22Rv1 (cell line): ENCODE results near the gene OSBPL2.

Experiments
- H3K27ac ChIP-seq: fragments of 450-650 bp; 2 replicates; pipeline ENCODE4 v1.5.1; 2017
- ZFX ChIP-seq: fragments of 450-650 bp; IDR thresholded peaks from 2 replicates; pipeline ENCODE4 v1.6.1; 2017; ENCODE audit warnings: antibody characterized with exemption, borderline replicate concordance
- TF ChIP-seq, protein P1 (sequence below): fragments of 450-650 bp; IDR thresholded peaks from 2 replicates; pipeline ENCODE4 v1.5.1; 2017; ENCODE audit warnings: mild to moderate bottlenecking

The OSBPL2 gene

DNA sequence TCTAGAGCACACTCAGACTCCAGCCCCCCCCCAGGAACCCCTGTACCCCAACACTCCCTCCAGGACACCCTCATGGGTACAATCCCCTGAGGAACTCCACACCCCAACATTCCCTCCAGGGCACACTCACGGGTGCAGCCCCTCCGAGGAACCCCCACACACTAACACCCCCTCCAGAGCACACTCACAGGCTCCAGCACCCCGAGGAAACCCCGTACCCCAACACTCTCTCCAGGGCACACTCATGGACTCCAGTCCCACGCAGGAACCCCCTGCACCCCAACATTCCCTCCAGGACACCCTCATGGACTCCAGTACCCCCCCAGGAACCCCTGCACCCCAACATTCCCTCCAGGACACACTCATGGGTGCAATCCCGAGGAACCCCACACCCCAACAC lies 97.2 kb downstream of the OSBPL2 start:
- no peak overlapping the region for H3K27ac ChIP-seq
- TF ChIP-seq, protein P1, sequence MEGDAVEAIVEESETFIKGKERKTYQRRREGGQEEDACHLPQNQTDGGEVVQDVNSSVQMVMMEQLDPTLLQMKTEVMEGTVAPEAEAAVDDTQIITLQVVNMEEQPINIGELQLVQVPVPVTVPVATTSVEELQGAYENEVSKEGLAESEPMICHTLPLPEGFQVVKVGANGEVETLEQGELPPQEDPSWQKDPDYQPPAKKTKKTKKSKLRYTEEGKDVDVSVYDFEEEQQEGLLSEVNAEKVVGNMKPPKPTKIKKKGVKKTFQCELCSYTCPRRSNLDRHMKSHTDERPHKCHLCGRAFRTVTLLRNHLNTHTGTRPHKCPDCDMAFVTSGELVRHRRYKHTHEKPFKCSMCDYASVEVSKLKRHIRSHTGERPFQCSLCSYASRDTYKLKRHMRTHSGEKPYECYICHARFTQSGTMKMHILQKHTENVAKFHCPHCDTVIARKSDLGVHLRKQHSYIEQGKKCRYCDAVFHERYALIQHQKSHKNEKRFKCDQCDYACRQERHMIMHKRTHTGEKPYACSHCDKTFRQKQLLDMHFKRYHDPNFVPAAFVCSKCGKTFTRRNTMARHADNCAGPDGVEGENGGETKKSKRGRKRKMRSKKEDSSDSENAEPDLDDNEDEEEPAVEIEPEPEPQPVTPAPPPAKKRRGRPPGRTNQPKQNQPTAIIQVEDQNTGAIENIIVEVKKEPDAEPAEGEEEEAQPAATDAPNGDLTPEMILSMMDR: no peak
- TF ChIP-seq ZFX: no peak

DNA sequence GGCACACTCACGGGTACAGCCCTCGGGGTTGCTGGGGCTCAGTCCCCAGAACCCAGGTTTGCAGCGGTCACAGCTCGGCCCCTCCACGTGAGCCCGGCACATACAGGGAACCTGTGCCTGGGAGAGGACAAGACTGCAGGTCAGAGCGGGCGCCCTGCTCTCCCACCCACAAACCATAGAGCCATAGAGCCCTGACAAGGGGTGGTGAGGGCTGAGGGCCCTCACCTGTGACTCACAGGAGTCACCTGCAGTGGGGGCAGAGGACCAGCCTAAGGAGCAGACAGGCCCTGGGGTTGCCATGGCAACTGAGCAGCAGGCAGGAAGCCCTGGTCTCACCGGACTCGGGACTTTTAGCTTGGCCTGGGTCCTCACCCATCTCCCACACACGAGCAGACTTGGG lies 98.0 kb downstream of the OSBPL2 start:
- no peak for TF ChIP-seq ZFX
- TF ChIP-seq, protein P1: no peak
- no peak overlapping the region for H3K27ac ChIP-seq

DNA sequence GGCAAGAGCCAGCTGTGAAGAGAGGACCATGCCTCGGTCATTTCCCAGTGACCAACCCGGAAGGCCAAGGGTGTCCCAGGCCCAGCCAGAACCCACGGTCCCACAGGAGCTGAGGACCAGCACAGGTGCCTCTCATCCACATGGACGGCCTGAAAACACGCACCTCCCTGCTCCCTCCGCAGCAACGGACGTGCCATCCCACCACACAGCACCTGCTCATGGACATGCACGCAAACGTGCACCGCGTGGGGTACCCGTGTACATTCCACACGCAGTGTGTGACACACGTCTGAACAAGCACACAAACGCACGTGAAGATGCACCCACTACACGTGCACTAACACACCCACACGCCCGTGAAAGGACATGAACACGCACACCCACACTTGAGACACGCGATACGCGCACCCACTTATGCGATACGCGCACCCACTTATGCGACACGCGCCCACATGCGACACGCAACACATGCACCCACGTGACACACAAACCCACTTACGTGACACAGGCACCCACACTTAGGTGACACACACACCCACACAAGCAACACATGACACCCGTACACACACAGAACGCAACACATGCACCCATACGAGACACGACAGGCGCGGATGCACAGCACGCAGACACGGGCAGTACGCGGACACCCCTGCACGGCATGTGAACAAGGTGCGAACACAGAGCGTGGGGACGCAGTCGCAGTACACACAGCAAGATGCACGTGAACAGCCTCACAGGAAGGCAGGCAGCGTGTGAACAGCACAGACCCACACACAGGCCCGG lies 98.6 kb downstream of the OSBPL2 start:
- H3K27ac ChIP-seq: no peak overlapping the region
- no peak for TF ChIP-seq ZFX
- TF ChIP-seq, protein P1: no peak

DNA sequence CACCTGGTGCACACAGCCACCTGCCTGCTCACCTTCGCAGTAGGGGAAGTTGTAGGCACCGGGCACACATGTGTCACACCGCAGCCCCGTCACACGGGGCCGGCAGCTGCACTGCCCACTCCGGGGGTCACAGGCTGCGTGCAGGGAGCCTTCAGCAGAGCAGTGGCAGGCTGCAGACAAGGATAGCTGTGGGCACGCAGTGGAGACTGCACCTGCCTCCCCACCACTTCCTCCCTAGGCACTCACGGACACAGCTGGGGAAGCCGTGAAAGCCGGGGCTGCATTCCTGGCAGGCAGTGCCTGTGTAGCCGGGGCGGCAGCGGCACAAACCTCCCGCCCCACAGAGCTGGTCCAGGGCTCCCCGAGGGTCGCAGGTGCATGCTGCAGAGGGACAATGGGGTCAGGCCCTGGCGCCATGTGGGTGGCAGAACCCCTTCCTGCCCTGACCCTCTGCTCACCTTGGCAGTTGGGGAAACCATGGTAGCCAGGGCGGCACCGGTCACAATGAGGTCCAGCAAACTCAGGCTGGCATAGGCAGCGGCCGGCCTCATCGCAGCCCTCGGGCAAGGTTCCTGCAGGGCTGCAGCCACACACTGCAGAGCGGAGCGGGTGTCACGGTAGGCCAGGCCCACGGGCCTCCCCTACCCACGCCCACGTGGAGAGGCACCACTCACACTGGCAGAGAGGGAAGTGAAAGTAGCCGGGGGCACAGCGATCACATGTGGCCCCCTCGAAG lies 99.4 kb downstream of the OSBPL2 start:
- no peak for TF ChIP-seq ZFX
- TF ChIP-seq, protein P1: no peak
- H3K27ac ChIP-seq: no peak overlapping the region

DNA sequence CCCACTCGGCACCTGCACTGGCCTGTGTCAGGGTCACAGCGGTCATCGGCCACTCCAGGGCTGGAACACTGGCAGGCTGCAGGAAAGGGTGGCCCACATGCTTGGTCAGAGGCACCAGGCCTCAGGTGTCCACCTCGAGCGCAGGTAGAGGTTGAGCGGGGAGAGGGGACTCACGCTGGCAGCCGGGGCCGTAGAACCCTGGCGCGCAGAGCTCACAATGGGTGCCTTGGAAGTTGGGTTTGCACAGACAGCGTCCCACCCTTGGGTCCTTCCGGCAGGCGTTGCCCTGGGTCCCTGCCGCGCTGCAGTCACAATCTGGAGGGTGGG lies 99.9 kb downstream of the OSBPL2 start:
- no peak for TF ChIP-seq ZFX
- TF ChIP-seq, protein P1: no peak
- no peak overlapping the region for H3K27ac ChIP-seq

DNA sequence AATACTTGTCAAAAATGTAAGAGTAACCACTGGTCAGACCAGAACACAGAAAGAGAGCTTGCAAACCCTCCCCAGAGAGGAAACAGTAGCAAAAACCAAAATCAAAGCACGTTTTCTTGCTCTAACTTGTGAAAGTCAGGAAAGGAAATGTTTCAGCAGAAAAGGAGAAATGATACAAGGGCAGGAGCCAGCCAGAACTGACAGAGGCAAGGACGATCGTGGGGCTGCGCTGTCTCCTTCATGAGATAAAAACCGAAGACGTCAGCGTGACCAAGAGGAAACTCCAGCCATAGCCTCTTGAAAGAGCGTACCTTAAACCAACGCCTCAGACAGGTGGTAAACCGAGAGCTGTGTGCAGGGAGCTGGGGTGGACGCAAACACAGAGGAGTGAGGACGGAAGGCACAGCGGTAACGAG lies 101.3 kb downstream of the OSBPL2 start:
- TF ChIP-seq, protein P1: no peak
- TF ChIP-seq ZFX: no peak
- H3K27ac ChIP-seq: no peak overlapping the region

DNA sequence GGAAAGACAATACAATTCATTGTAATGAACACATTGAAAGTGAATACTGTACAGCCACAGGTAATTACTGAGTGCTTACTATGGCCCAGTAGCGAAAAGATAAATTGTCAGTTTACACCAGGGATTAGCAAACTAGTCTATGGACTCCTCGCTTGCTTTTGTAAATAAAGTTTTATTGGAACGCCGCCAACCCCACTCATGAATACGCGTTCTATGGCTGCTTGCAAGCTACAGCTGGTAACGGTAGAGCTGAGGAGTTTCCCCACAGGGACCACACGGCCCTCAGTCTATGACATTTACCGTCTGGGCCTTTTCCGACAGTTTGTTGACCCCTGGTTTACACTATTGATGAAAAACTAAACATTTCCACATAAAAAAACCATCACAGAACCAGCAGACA lies 104.6 kb downstream of the OSBPL2 start:
- no peak overlapping the region for H3K27ac ChIP-seq
- TF ChIP-seq ZFX: no peak
- TF ChIP-seq, protein P1: no peak
